HG03139 (cell line): Measurements from ENCODE around the gene RYR2.

Experiments
- ATAC-seq: cut with Tn5 transposase; IDR thresholded peaks from one replicate; pipeline ENCODE4 v1.9.1; 2021; ENCODE audit not compliant: unreplicated experiment

Gene RYR2

GRCh38 chr1:237191403-237191802 is 149.4 kb downstream of the RYR2 start:
- no peak for ATAC-seq

- ATAC-seq: no peak
Measured at GRCh38 chr1:237197470-237198425, 155.8 kb downstream of the RYR2 start.

- ATAC-seq: no peak
Measured at GRCh38 chr1:237199026-237199425, 157.0 kb downstream of the RYR2 start.

- no peak for ATAC-seq
Measured at GRCh38 chr1:237201155-237201554, 159.2 kb downstream of the RYR2 start.

- ATAC-seq: no peak
Measured at GRCh38 chr1:237204841-237205240, 162.9 kb downstream of the RYR2 start.

GRCh38 chr1:237205400-237206064 is 163.5 kb downstream of the RYR2 start:
- ATAC-seq: no peak

- no peak for ATAC-seq
Measured at GRCh38 chr1:237206065-237206414, 164.1 kb downstream of the RYR2 start.

GRCh38 chr1:237211031-237211430 is 169.0 kb downstream of the RYR2 start:
- ATAC-seq: no peak

- no peak for ATAC-seq
Measured at GRCh38 chr1:237211540-237211939, 169.6 kb downstream of the RYR2 start.

GRCh38 chr1:237219751-237220642 is 178.0 kb downstream of the RYR2 start:
- ATAC-seq: no peak

- ATAC-seq: no peak
Measured at GRCh38 chr1:237223419-237223818, 181.4 kb downstream of the RYR2 start.

- ATAC-seq: no peak
Measured at GRCh38 chr1:237226177-237226944, 184.4 kb downstream of the RYR2 start.

GRCh38 chr1:237227476-237227875 is 185.5 kb downstream of the RYR2 start:
- ATAC-seq: no peak

GRCh38 chr1:237228421-237228820 is 186.4 kb downstream of the RYR2 start:
- no peak for ATAC-seq

GRCh38 chr1:237229333-237229732 is 187.3 kb downstream of the RYR2 start:
- no peak for ATAC-seq

GRCh38 chr1:237232501-237232900 is 190.5 kb downstream of the RYR2 start:
- no peak for ATAC-seq

- no peak for ATAC-seq
Measured at GRCh38 chr1:237235091-237235490, 193.1 kb downstream of the RYR2 start.

GRCh38 chr1:237237721-237238120 is 195.7 kb downstream of the RYR2 start:
- no peak for ATAC-seq

GRCh38 chr1:237239248-237239647 is 197.3 kb downstream of the RYR2 start:
- ATAC-seq: no peak

GRCh38 chr1:237241038-237241437 is 199.1 kb downstream of the RYR2 start:
- ATAC-seq: no peak

GRCh38 chr1:237244778-237245177 is 202.8 kb downstream of the RYR2 start:
- ATAC-seq: no peak
